ENCODE data around the gene NLRP11.
A peak's percentile ranks its signal among the peaks of the same experiment; 100 is the strongest.

NLRP11 gene

DNA sequence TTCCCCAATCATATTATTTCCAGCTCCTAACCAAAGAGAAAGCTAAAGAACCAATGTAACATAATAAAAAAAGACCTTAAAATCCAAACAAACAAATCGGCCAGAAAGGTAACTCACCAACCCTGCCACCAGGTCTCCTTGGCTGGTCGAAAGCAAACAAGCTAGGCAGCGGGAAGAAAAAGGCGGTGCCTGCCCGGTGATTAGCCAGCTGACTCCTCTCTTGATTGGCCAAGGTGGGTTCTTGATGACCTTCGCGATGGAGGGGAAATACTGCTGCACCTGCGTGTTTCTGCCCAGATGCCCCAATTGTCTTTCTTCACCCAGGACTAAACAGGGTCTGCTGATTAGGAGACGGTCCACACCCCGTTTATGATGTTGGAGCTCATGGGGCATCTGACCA lies at the start of gene NLRP11:
Gene NLRP11, minus strand, starts transcription at position 154 of the 400 bp plus-strand sequence. CDS start 13,825 bp downstream, outside the sequence.
- no peak for DNase-seq

DNA sequence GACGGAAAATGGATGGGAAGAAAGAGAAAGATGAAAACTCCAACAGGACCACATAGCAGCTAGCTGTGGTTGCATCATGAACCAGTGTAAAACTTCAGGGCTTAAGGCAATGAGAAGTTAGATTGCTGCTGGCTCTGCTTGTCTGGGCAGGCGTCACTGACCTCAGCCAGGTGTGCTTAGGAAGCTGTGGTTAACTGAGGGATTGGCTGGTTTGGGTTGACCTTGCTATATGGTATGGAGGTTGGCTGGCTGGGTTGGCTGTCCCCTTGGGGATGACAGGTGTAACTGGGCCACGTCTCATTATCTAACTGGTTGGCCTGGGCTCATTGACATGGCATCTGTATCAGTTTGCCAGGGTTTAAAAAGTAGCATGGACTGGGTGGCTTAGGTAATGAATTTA lies 45.4 kb upstream of the NLRP11 start:
- no peak for DNase-seq

DNA sequence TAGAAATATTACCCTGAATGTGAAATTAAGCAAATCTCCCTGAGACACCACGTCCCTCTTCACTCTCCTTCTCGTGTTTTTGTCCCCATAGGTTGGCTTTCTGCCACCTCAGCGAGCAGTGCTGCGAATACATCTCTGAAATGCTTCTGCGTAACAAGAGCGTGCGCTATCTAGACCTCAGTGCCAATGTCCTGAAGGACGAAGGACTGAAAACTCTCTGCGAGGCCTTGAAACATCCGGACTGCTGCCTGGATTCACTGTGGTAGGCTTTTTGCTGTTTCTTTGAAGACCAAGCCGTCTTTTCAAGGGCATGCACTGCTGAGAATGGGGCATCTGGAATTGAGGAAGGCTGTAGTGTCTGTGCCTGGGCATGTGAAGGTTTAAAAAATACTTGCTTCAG lies 38.9 kb upstream of the NLRP11 start:
- DNase-seq: no peak

DNA sequence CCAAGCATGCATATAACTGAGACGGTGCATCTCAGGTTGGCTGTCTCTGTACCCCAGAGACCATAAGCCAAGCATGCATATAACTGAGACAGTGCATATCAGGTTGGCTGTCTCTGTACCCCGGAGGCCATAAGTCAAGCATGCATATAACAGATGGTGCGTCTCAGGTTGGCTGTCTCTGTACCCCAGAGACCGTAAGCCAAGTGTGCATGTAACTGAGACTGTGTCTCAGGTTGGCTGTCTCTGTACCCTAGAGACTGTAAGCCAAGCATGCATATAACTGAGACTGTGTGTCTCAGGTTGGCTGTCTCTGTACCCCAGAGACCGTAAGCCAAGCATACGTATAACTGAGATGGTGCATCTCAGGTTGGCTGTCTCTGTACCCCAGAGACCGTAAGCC lies 35.3 kb upstream of the NLRP11 start:
- no peak for DNase-seq

DNA sequence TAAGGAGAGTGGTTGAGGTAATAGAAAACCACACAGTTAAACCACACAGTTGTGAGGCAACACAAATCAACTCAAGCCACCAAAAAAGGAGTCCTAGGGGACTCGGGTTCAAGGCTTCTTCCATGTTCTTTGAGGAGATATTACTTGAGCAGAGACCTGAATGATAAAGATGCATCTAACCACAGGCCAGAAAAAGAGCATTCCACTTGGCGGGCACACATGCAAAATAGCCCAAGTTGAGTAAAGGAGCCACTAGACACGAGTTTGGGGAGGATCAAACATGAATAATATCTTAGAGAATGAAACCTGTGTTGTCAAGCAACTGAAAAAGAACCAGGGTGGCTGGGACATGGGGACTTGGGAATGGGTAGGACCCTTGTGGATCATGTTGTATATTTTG lies 34.7 kb upstream of the NLRP11 start:
- DNase-seq: no peak

DNA sequence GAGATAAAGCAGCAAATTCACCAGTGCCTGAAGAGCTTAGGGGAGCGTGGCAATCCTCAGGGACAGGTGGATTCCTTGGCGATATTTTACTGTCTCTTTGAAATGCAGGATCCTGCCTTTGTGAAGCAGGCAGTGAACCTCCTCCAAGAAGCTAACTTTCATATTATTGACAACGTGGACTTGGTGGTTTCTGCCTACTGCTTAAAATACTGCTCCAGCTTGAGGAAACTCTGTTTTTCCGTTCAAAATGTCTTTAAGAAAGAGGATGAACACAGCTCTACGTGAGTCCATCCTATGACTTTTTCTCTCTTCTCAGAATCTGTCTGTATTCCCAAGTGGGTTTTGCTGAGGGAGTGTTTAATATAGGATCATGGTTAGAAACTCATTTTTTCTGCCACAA lies 27.2 kb upstream of the NLRP11 start:
- DNase-seq: no peak

DNA sequence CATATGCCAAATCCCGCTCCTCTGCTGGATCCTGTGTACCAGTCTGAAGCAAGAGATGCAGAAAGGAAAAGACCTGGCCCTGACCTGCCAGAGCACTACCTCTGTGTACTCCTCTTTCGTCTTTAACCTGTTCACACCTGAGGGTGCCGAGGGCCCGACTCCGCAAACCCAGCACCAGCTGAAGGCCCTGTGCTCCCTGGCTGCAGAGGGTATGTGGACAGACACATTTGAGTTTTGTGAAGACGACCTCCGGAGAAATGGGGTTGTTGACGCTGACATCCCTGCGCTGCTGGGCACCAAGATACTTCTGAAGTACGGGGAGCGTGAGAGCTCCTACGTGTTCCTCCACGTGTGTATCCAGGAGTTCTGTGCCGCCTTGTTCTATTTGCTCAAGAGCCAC lies 26.6 kb upstream of the NLRP11 start:
- DNase-seq: no peak

DNA sequence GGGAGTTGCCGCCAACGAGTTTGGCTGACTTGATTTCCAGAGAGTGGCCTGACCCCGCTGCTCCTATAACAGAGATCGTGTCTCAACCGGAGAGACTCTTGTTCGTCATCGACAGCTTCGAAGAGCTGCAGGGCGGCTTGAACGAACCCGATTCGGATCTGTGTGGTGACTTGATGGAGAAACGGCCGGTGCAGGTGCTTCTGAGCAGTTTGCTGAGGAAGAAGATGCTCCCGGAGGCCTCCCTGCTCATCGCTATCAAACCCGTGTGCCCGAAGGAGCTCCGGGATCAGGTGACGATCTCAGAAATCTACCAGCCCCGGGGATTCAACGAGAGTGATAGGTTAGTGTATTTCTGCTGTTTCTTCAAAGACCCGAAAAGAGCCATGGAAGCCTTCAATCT lies 26.2 kb upstream of the NLRP11 start:
- DNase-seq: no peak

DNA sequence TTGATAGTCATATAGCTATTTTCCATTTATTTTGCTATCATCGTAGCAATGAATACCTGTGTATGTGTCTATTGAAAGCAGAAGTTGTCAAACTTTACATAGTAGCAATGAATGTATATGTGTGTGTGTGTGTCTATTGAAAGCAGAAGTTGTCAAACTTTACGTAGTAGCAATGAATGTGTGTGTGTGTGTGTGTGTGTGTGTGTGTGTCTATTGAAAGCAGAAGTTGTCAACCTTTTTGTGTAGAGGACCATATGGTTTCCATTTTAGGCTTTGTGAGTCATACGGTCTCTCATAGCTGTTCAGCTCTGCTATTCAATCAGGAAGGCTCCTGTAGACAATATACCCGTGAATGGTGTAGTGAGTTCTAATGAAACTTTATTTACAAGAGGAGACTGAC lies 25.4 kb upstream of the NLRP11 start:
- peak; percentile 17 for DNase-seq

DNA sequence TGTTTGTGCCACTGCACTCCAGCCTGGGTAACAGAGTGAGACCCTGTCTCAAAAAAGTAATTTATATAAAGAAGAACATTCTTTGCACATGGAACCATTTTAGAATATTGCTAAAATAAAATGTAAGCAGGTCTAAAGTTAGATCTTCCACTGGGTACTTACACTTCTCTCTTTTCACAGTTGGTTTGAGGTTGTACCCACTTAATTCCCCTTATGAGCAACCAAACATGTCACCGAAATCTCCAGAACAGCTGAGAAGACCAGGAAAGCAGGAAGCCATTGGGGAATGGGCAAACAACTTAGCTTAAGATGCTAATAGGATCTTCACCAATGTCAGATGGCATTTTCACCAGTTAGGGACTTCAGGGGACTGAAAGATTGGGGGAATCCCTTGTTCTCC lies 23.4 kb upstream of the NLRP11 start:
- no peak for DNase-seq

DNA sequence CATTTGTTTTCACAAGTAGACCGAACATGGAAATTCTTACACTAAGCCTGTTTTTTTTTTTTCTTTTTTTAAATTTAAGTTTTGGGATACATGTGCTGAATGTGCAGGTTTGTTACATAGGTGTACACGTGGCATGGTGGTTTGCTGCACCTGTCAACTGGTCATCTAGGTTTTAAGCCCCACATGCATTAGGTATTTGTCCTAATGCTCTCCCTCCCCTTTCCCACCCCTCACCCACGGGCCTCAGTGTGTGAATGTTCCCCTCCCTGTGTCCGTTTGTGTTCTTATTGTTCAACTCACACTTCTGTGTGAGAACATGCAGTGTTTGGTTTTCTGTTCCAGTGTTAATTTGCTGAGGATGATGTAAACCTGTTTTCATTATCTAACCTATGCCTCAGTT lies 7.1 kb upstream of the NLRP11 start:
- no peak for DNase-seq

DNA sequence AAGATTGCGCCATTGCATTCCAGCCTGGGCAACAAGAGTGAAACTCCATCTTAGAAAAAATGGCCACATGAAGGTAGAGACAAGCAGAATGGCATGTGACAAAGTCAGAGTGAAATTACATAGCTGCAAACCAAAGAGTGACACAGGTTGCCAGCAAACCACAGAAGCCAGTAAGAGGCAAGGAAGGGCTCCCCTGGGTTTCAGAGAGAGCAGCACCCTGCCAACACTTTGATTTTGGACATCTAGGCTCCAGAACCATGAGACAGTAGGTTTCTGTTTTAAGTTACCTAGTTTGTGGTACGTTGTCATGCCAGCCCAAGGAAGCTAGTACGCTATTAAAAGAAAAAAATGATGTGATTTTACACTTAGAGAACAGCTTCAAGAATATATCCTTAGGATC lies 6.5 kb upstream of the NLRP11 start:
- DNase-seq: no peak

DNA sequence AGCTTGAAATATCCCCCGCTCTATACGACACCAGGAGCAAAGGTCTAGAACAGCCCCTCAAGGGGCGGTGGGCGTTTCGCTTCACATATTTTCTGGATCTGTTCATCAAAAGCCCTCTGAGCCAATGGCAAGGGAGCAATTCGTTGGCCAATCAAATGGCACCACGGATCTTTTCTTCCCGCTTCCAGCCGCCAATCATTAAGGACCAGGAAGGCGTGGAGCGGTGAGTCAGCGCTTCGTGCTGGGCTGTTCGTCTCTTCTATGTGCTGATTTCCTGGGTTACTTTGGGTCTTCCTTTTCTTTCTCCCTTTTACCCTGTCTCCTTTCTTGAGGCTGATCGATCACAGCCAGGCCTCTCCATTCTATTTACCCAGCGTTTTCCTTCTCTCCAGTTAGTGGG lies 4.5 kb upstream of the NLRP11 start, which contains the start of gene NLRP4:
Gene NLRP4, plus strand, starts transcription at position 201 of the 400 bp plus-strand sequence. CDS start 15,541 bp downstream, outside the sequence.
- no peak for DNase-seq

DNA sequence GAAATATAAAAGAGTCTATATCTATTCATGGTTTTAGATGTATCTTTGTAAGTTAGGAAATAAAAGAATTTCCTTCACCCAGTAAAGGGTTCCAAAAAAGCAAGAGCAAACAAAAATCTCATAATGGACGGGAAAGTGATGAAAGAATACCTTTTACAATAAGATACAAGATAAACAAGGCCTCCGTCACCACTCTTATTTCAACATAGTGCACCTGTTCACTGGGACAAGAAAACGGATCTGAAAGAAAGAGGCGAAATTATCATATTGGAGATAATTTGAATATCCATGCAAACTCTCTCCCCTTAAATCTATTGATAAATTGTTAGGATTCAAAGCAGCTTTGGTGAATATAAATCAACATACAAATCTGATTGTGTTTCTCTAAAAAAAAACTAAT lies 877 bp upstream of the NLRP11 start:
- DNase-seq: no peak

DNA sequence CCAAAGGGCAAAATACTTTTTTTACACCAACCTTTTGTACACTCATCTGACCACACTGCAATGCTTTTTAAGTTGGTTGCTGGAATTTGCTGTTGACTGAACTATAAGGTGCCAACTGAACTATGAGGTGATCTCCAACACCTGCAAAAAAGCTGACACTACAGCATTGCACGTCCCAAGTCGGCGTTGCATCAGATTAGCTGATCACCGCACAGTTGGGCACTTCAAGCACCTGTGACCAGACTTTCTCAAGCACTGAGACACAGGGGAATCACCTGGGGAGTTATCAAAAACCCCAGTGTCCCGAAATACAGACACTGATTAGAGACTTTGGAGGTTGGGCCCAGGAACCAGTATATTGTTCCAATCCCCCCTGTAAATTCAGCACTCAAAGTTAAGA lies 1.1 kb downstream of the NLRP11 start:
- no peak for DNase-seq

DNA sequence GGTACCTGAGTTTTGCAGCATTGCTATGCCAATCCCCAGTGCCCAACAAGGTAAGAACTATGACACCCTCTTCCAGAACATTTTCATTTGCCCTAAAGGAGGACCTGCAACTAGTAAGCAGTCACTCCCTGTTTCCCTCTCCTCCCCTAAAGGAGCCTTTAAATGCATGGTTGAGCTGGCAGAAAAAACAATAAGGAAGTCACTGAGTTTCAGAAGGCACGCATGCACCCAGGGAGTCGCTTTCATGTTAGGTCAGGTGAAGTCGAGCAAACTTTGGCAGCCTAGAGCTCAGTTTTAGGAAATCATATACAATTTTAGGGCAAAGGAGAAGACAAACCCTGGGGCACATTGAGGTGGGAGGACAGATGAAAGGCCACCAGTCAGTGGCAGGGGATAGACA lies 11.8 kb downstream of the NLRP11 start:
- DNase-seq: no peak

DNA sequence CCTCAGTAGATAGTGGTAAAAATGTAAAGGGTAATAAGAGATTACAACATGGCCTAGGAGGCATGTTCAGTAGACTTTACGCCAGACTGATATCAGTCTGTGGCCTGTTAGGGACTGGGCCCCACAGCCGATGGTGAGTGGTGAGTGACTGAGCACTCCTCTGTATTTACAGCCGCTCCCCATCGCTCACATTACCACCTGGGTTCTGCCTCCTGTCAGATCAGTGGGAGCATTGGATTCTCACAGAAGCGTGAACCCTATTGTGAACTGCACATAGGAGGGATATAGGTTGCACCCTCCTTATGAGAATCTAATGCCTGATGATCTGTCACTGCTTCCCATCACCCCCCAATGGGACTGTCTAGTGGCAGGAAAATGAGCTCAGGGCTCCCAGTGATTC lies 17.9 kb downstream of the NLRP11 start:
- no peak for DNase-seq

DNA sequence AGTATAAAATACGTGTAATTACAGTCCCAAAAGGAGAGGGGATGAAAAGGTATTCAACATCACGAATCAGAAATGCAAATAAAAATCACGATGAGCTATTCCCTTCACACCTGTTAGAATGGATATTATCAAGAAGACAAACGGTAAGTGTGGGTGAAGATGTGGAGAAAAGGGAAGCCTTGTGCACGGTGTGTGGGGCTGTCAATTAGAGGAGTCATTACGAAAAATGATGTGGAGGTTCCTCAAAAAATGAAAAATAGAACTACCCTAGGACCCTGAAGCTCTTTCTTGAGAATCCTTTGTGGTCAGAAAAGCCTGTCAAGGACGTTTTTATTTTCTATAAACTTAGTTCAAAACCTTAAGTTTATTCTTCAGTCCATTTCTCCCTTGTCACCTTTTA lies 19.4 kb downstream of the NLRP11 start:
- no peak for DNase-seq

DNA sequence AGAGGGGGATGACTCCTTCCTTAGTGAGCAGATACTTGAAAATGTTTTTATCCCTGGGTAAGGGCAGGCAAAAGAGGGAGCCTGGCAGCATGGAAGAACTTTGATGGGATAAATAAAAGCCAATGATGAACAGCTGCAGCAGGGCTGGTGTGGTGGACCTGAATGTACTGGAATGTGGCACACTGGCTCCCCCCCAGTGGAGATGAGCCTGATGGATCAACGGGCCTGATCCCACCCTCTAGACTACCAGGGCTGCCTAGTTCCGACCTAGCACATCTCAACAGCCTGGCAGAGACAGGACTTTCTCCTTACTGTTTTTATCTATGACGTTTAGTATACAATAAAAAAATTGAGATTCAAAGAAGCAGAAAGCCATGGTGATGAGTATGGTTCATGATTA lies 20.5 kb downstream of the NLRP11 start:
- no peak for DNase-seq

DNA sequence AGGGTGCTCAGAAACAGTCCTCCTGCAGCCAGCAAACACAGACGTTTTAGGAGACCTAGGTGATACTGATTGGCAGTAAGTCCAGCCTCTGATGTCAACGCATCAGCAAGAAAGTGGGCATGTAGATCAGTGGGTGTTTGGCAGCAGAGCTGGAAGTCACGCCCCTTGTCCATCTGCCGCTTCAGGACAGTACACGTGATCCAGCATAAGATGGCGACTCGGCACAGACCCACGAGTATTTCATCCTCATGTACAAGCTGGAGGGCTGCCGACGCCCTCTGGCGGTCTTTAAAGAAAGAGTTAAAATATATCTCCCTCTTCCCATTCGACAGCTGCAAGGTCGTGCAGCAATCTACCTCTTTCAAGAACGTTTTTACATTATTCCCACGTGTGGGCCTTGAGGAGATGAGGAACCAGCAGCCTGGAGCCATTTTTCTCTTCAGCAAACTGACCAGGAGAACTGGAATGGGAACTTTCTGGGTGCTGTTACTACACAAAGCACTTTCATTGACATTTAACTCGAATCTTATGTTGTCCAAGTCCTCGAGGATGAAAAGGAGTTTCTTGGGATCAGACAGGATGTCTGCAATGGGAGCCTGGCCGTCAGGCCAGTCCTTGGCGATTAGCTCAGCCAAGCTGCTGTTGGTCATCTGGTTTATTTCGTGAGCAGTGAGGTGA lies 22.3 kb downstream of the NLRP11 start:
- DNase-seq: no peak

DNA sequence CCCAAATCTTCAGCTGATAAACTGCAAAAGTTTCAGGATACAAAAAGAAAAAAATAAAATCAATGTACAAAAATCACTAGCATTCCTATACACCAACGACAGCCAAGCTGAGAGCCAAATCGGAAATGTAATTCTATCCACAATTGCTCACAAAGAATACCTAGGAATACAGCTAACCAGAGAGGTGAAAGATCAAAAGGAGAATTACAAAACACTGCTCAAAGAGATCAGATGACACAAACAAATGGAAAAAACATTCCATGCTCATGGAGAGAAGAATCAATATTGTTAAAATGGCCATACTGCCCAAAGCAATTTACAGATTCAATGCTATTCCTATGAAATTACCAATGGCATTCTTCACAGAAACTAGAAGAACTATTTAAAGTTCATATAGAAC lies 29.5 kb downstream of the NLRP11 start:
- DNase-seq: no peak

DNA sequence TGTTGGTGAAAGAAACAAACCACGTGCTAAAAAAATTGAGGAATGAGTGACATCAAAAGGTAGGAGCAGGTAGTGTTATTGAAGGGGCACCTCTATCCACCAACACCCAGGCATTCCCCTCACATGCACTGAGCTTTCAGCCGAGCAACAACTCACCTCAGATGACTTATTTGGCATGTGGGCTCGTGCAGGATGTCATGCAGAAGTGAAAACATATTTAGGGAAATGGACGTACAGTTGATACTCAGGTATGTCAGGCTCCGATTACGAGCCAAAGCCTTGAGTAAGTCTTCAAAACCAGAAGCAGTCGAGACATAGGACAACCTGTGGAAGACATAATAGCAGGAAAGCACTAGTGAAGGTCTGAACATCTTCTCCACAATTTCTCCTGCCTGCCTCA lies 30.4 kb downstream of the NLRP11 start:
- no peak for DNase-seq

DNA sequence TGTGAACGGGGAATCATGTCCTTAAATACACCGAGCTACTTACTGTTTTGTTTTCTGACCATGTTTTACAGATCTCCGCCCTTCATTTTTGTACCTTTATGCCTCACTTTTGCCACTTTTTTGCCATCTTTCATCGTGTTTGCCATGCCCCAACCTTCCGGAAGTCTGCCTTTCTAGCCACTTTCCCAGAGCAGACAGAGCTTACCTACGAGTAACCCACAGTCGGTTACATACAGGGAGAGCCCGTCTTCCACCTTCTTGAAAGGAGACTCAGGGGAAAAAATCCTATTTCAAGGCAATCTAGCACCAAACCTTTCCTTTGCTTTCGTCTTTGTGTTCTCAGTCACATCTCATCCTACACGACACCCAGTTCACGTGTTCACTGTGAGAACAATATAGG lies 36.8 kb downstream of the NLRP11 start:
- DNase-seq: no peak

DNA sequence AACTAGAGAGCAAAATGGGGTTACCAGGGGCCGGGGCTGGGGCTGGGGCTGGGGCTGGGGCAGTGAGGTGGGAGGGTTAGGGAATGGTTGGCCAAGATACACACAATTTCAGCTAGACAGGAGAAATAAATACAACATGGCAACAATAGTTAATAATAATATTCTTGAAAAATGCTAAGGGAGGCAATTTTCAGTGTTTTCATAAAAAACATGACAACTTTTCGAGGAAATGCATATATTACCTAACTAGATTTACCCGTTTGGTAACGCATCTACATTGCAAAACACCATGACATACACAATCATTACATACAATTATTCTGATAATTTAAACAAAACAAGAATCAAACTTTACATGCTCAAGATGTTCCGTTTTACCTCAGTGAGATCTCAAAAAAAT lies 50.7 kb downstream of the NLRP11 start:
- no peak for DNase-seq

DNA sequence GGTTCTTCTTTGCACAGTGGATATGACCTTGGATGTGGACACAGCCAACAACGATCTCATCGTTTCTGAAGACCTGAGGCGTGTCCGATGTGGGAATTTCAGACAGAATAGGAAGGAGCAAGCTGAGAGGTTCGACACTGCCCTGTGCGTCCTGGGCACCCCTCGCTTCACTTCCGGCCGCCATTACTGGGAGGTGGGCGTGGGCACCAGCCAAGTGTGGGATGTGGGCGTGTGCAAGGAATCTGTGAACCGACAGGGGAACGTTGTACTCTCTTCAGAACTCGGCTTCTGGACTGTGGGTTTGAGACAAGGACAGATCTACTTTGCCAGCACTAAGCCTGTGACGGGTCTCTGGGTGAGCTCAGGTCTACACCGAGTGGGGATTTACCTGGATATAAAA lies 53.5 kb downstream of the NLRP11 start:
- no peak for DNase-seq

DNA sequence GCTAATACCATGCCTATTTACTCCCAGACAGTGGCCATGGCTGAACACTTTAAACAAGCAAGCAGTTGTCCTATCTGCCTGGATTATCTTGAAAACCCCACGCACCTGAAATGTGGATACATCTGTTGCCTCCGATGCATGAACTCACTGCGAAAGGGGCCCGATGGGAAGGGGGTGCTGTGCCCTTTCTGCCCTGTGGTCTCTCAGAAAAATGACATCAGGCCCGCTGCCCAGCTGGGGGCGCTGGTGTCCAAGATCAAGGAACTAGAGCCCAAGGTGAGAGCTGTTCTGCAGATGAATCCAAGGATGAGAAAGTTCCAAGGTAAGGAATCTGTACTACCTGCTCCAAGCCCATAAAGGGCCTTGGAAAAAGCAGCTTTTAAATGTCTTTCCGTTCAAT lies 54.3 kb downstream of the NLRP11 start:
- no peak for DNase-seq

Data from midbrain (tissue), 1 donor.